ENCODE data around the gene CDKN2B-AS1.
"Not testable (repeated sequence)": the region's sequence is repeated elsewhere in the genome, so short reads cannot be mapped to it uniquely, and the experiment has no call there.

The CDKN2B-AS1 gene

DNA sequence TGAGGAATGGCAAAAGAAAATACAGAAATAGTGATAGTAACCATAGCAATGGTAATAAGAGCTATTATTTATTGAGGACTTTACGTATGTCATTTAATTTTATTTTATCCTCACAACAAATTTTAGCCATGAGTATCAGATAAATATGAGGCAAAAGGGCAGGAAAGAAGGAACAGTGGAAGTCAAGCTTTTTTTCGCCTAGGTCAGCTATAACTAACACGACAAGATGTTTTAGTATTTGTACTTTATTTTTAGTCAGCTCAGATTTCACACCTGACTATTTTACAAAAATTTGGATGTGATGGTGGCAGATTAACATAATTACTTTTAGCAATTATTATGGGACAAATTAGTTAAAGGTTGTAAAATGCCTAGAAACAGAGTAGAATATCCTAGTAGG is 49.3 kb downstream of the CDKN2B-AS1 start:
- no peak for DNase-seq (ENCODE audit: low spot score)

DNA sequence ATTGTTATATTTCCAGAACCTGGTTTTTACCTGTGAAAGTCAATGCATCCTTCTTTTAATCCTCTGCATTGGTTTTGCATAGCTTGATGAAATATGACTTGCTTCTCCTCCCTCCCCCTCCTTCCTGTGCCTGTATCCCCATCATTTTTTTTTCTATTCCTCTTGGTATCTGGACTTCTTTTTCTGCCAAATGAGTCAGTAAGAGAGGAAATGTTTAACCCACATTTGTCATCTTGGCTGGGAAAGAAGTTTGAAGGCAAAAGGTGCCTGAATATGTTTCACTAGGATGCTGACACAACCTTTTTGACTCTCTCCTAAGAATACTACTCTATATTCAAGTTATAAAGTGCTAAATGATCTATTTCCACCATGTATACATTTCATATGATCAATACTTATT is 50.0 kb downstream of the CDKN2B-AS1 start:
- no peak for DNase-seq (ENCODE audit: low spot score)

DNA sequence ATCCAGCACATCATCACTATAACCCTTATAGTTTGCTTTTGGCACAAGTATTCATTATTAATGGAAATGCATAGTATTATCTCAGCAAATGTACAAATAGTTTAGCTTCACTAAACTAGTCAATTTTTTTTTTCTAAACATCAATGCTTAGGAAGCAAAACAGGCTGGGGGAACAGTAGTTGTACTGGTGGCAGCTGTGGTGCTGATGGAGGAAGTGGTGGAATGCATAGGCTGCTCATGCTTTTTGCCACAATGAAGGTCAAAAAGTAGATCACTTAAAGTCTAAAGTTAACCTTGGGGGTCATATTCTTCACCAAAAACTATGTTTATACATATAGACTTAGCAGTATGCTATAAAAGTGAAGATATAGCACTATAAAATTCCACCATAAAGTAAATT is 50.8 kb downstream of the CDKN2B-AS1 start:
- no peak for DNase-seq (ENCODE audit: low spot score)

DNA sequence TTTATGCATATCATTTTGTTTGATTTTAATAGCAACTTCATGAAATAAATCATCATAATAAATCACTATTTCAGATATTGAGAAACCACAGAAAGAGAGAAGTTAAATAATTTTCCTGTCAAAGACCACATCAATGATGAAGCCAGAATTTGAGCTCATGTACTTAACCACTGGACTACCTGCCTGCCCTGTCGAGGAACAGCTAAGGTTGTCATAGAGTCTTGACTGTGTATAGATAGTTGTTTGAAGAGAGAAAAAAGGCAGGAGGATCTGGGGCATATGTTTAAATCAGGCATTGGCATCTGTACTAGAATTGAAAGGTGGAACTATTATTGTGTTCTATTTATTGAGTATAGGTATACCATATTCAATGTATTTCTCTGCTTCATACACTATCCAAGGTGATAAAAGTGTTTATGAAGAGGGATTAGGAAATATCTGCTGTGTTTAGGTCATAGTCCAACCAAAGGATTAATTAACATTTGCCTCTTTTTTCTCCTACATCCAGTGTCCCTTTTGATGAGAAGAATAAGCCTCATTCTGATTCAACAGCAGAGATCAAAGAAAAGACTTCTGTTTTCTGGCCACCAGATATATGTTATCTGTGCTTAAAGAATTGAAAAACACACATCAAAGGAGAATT is 51.8 kb downstream of the CDKN2B-AS1 start:
- peak; percentile 20 for DNase-seq (ENCODE audit: low spot score)

DNA sequence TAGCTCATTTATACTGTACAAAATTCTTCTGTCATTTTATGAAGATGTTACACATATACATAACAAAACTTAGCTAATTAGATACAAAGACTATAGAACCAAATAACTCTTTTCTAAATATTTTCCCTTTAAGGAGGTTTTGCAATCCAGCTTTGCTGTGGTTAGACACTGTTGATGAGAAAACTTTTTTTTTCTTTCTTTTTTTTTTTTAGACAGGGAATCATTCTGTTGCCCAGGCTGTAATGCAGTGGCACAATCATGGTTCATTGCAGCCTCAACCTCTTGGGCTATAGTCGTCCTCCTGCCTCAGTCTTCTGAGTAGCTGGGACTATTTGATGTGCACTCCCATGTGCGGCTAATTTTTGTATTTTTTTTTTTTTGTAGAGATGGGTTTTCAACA is 53.0 kb downstream of the CDKN2B-AS1 start:
- no peak for DNase-seq (ENCODE audit: low spot score)

DNA sequence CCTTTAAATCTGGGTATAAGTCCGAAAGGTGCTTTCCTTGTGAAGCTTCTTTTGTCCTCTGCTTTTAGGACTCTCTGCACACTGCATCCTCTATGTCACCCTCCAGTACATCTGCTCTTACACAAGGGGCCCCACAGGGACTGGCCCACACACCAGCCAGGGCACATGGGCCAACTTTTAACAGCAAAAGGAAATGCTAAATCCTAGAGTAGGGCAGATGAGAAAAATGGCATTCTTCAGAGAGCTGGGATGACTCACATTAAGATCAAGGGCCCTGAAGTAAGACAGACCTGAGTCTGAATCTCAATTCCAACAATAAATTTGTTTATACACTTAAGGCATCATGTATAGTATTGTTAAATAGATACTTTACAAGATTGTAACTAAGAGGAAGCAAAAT is 54.8 kb downstream of the CDKN2B-AS1 start:
- DNase-seq (ENCODE audit: low spot score), result peak; percentile 16

DNA sequence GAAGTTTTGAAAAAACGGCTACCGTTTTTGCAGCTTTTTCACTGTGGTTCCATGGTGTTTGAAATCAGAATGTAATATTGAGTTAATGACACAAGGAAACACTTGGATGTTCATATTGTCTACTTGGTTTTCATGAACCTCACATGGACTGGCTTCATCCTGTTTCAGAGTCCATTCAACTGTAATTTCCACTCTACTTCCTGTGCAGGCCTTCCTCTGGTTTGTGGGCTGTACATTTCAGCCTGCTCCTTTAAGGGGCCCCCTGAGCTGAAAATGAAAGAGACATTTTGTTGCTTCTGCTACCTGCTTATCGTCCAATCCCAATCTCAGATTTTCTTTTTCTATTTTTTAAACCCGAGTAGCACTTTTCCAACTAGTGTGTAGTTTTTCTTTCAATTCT is 56.3 kb downstream of the CDKN2B-AS1 start:
- no peak for DNase-seq (ENCODE audit: low spot score)

DNA sequence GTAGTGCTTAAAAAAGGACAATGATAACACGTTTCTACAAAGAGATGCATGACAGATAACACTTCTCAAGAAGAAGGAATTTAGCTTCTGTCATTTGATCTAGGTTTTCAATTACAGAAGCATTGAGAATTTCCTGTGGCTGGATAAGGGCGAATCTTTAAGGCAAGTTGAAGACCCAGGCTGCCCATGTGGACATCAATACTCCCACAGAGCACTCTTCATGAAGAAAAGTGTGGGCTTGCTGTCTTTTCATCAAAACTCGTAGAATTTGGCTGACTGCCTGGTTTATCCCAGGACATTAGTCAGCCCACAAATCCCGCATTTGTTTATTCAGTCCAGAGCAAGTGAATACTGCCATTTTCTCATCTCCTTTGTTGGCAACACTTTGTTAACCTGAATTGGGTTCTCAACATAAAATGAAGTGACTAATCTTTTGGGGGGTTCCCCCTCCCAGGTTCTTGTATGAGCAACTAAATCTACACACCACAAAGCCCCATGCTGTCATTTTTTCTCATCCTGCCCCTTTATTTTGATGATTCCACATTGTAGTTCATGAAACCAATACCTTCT is 57.9 kb downstream of the CDKN2B-AS1 start:
- DNase-seq (ENCODE audit: low spot score), result peak; percentile 69

DNA sequence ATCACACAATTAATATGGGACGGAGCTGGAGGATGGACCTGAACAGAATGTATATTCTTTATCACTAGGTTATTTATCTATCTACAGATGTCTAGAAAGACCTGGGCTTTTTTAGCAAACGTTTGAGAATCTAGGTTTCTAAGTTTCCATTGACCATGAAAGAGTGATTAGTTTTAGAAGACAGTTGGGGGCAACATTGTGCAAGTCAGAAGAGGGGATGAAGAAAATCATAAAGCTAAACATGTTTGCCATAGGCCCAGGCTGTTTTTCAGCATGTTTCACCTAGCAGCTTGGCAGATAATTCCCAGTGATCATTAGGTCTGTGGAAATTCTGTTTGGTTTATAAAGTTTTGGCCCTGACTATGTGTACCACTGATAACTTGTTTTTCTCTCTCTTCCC is 58.6 kb downstream of the CDKN2B-AS1 start:
- DNase-seq (ENCODE audit: low spot score), result no peak

DNA sequence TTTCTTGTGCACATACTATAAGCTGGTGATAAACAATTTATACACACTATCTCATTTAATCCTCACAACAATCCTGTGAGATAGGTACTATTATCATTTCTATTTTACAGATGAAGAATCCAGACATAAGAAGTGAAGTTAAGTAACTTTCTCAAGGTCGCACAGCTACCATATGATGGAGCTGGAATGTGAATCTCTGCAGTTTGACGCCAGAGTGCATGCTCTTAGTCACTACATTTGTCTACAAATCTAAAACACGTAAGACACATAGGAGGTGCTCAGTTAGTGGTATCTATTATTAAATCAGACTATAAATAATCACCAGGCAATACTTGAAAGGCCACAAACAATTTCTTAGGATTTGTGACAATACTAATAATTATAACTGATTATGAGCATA is 59.5 kb downstream of the CDKN2B-AS1 start:
- no peak for DNase-seq (ENCODE audit: low spot score)

DNA sequence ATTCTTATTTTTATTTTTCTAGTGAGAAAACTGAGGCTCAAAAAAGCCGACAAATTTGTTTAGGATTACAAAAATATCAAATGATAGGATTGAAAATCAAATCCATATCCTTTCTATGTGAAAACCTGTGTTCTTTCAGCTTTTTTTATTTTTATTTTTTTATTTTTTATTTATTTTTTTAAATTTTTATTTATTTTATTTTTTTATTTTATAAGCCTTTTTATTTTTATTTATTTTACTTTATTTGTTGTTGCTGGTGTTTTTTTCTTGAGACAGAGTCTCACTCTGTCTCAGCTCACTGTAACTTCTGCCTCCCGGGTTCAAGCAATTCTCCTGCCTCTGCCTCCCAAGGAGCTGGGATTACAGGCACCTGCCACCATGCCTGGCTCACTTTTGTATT is 59.9 kb downstream of the CDKN2B-AS1 start:
- DNase-seq (ENCODE audit: low spot score), result no peak

DNA sequence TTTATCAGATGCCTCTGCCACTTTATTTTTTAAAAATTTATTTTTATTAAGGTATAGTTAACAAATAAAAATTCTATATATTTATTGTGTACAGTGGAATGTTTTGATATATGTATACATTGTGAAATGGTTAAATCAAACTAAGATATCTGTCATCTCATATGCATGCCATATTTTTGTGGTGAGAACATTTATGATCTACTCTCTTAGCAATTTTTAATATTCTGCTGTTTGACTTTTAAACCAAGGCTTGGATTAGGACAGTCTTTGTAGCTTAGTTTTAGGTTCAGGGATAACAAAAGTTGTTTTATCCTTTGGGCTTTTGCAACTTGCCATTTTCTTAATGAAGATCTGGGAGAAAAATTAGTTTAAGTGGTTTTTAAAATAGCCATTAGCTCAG is 60.5 kb downstream of the CDKN2B-AS1 start:
- no peak for DNase-seq (ENCODE audit: low spot score)

DNA sequence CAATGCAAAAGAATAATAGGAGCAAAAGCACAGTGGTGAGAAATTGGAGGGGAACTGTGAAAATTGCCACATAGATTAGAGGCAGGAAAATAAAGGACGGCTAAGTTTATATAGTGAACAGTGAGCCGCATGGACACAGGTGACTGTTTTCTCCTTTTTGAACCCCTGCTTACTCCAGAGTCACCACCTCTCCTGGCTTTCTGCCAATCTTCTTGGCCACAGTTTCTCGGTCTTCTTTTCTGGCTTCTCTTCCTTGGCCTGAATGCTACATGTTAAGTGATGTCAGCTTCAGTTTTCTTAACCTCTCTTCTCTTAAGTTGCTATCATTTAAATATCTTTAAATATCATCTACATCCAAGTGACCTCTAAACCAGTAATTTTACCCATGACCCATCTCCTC is 61.8 kb downstream of the CDKN2B-AS1 start:
- DNase-seq (ENCODE audit: low spot score), result no peak

DNA sequence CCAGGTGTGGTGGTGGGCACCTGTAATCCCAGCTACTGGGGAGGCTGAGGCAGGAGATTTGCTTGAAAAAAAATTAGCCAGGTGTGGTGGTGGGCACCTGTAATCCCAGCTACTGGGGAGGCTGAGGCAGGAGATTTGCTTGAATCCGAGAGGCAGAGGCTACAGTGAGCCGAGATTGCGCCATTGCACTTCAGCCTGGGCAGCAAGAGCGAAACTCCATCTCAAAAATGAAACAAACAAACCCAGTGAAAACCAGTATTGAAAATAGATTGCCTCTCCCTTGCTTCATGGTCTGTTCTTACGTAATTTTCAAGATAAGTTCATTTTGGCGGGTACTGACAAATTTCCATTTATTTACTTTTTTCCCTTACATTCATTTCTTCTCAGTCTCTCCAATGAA is 63.4 kb downstream of the CDKN2B-AS1 start:
- not testable (repeated sequence) for DNase-seq (ENCODE audit: low spot score)

DNA sequence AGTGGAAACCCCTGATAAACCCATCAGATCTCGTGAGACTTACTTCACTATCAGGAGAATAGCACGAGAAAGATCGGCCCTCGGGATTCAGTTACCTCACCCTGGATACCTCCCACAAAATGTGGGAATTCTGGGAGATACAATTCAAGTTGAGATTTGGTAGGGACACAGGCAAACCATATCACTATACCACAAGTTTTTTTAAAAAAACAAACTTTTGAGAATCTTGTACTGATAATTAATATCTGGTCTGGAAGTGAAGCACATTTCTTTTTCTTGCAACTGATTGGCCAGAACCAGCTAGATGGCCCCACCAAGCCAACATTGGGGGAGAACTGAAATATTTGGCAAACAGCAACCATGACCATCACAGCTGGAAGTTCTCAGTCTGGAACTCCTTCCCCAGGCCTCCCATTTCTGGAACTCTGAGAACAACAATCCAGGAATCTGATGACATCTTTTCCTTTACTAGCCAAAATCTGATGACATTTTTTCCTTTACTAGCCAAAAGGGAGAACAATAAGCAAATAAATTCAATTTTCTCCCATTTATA is 66.3 kb downstream of the CDKN2B-AS1 start:
- DNase-seq (ENCODE audit: low spot score), result no peak

DNA sequence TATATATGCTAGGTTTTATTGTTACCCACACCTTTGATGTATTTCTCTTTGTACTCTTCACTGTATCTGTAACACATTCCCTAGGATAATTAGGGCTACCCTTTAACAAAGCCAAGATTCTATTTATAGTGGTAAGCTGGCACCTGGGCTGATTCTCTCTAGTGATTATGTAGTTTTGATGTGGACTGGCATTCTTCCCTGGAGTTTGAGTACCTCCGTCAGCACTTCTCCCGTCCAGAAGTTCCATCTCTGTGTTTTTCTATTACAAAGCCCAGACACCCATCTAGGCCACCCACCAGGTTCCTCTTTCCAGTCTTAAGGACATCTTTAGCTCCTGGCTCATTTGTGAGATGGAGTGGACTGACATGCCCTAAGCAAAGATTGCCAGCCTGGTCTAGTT is 70.4 kb downstream of the CDKN2B-AS1 start:
- DNase-seq (ENCODE audit: low spot score), result no peak

DNA sequence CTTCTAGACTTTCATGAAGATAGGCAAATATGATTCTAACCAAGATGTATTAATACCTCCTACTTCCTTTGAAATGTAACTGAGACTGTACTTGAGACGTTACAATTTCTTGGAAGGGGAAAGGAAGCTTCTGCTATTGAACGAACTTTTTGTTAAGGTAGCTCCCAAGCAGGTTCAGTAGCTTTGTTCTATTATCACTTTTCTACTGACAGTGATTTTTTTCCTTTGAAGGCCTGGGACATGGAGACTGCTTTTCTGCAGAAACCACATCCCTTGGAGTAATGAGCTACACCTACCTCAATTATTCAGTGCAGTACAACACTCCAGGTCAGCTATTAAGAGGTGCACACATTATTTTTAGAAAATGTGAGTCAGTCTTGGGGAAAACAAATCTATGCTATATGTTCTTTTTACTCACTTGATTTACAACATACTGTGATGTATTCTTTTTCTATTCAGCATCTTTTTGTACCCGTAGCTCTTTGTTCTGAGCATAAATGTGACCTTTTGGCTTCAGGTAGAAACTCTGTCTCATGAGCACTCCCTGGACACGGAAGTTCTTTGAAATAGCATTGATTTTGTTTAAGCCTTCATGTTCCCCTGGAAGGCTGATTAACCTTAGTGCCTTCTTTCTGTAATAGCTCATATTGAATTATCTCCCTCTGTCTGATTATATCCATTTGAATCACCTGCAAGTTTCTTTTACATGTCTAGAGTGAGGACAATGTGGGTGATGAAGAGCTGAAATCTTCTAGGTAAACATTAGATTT is 71.0 kb downstream of the CDKN2B-AS1 start:
- DNase-seq (ENCODE audit: low spot score), result peak; percentile 66

DNA sequence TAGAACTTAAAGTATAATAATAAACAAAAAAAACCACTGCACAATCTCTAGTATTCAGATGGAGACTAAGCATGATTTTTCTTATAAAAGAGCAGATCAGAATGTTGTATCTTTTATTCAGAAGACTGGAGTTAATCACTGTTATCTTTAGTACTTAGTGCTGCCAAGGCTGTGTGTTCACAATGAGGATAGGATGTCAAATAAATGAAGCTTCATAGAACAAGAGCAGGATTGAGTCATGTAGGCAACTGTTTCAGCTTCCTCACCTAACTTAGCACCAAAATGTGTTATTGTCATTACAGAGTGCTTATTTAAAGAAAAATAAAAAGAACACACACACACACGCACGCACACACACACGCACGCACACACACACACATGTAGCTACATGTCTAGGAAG is 72.6 kb downstream of the CDKN2B-AS1 start:
- DNase-seq (ENCODE audit: low spot score), result no peak

DNA sequence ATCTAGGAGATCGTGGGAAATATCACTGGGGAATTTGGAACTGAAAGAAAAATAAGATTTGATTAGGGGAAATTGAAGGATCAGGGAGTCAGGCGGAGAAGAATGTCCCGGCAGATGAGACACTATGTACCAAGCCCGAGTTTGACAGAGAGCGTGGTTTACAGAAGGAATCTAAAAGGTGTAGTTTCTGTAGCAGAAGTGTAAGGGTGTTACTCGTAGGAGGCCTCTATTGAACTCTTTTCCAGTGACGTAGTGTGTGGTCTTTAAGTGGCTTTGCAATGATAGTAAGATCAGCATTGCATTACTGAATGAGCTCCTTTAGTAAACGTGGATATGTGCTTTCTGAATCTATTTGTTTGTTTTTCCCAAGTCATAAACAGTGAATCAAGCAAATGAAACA is 73.8 kb downstream of the CDKN2B-AS1 start:
- DNase-seq (ENCODE audit: low spot score), result no peak

DNA sequence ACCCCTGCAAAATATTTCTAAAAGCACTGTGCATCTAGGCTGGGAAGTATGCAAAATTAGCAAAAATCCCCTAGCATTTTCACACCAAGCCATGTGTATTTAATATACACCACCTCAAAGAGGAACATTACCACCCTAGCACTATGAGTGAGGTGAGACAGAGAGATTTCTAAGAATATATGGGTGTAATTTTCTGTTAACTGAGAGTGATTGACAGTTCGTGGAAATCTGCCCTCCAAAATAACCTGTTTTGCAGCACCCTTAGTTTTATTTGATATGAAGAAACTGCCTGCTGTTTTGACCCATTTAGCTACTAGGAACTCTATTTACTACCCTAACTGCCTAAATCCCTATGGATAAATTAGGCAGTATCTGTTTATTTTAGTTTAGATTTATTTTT is 78.8 kb downstream of the CDKN2B-AS1 start:
- DNase-seq (ENCODE audit: low spot score), result peak; percentile 70

DNA sequence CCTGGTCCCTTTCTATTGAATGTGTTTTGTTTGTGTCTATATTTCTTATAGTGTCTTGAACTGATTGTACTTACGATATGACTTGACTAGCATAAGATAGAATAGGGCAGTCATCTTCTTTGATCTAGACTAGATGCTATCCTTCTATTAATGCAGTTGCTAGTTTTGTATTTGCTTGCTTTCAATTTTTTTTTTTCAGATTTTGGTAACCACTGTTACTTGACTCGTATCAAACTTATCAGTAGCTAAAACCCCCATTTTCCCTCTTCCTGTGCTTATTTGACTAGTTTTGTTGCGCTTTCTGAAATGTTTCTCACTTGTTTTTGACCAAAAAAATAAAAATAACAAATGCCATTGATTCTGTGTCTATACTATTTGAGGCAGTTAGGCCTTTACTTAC is 83.5 kb downstream of the CDKN2B-AS1 start:
- DNase-seq (ENCODE audit: low spot score), result no peak

DNA sequence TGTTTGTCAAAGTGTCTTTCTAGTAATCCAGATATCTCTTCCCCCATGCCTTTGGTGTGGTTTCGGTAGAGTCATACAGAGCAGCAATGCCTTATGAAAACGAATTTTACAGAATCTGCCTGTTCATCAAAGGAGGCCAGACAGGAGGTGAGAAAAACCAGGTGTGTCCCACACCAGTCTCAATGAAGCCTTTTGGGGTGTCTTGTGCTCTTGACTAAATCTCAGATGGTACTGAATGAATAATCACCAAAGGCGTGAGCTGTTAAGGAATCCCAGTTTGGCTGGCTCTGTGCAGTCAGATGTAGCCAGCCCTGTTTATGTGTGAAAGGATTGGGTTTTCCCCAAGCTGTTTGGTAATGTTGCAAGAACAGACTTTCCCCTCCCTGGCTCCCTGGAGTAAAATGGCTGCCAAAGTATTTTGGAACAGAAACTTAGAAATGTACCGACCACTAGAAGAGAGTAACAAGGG is 85.3 kb downstream of the CDKN2B-AS1 start:
- DNase-seq (ENCODE audit: low spot score), result peak; percentile 87

Data from CD4-positive, alpha-beta T cell treated with Interleukin-2 at 100 ng/mL for 4 hours (primary cell).